A549 (cell line): ENCODE results near the gene PSMD5.

Experiments
- BCL3 ChIP-seq: fragments of >200 bp; sonication (Bioruptor Twin); formaldehyde crosslinking; IDR thresholded peaks from 3 replicates; pipeline ENCODE4 v1.6.1; 2016
- CBX8 ChIP-seq: fragments of 200-600 bp; sonication (generic); IDR thresholded peaks from 2 replicates; pipeline ENCODE4 v1.6.1; 2016
- CTCF ChIP-seq: fragments of >200 bp; sonication (Bioruptor Twin); formaldehyde crosslinking; IDR thresholded peaks from 3 replicates; pipeline ENCODE4 v1.5.1; 2016
- ELK1 ChIP-seq: fragments of 150-350 bp; IDR thresholded peaks from 2 replicates; pipeline ENCODE4 v1.6.1; 2014; ENCODE audit warnings: low read depth, mild to moderate bottlenecking, low read length
- ESRRA ChIP-seq: fragments of 150-350 bp; IDR thresholded peaks from 2 replicates; pipeline ENCODE4 v1.6.1; 2014; ENCODE audit warnings: mild to moderate bottlenecking, low read length, borderline replicate concordance
- FOSL2 ChIP-seq, 2 experiments: fragments of 450-650 bp in 1 of 2; fragments of >200 bp in 1 of 2; sonication (Bioruptor Twin) in 1 of 2; formaldehyde crosslinking; IDR thresholded peaks; 2 replicates each; pipeline versions ENCODE4 v1.5.0 to v1.6.1; 2016 to 2020; ENCODE audit warnings: mild to moderate bottlenecking in 1 of 2, moderate library complexity in 1 of 2
- HDAC2 ChIP-seq: fragments of 200-600 bp; sonication (generic); IDR thresholded peaks from 2 replicates; pipeline ENCODE4 v1.6.1; 2016
- POLR2A ChIP-seq: IDR thresholded peaks from 2 replicates; pipeline ENCODE4 v1.6.1; 2012; ENCODE audit warnings: mild to moderate bottlenecking, low read length
- POLR2AphosphoS2 ChIP-seq: conservative IDR thresholded peaks from 2 replicates; pipeline ENCODE4 v1.6.1; 2012; ENCODE audit warnings: low read length, improper control_type of control experiment, inconsistent platforms
- RAD21 ChIP-seq, 2 experiments: fragments of >200 bp in 1 of 2; sonication (Bioruptor Twin) in 1 of 2; formaldehyde crosslinking in 1 of 2; IDR thresholded peaks in 1 of 2; conservative IDR thresholded peaks in 1 of 2; 2 replicates in 1 of 2; 3 replicates in 1 of 2; pipeline ENCODE4 v1.6.1; 2012 to 2018; ENCODE audit warnings: inconsistent platforms in 1 of 2
- REST ChIP-seq: fragments of 200-600 bp; sonication (generic); IDR thresholded peaks from 2 replicates; pipeline ENCODE4 v1.6.1; 2016; ENCODE audit warnings: antibody characterized with exemption, mild to moderate bottlenecking, moderate library complexity
- RFX5 ChIP-seq: fragments of 450-650 bp; IDR thresholded peaks from 2 replicates; pipeline ENCODE4 v1.7.1; 2014; ENCODE audit warnings: antibody characterized with exemption, mild to moderate bottlenecking, moderate library complexity
- SMC3 ChIP-seq: fragments of >200 bp; sonication (Bioruptor Twin); formaldehyde crosslinking; IDR thresholded peaks from 3 replicates; pipeline ENCODE4 v1.6.1; 2018; ENCODE audit warnings: inconsistent platforms
- SREBF2 ChIP-seq: fragments of 450-650 bp; IDR thresholded peaks from 2 replicates; pipeline ENCODE4 v1.6.1; 2014; ENCODE audit warnings: mild to moderate bottlenecking, moderate library complexity

- TF ChIP-seq ESRRA (no peak), HDAC2 (no peak), FOSL2 (IDR thresholded peaks at IDR 0.05) (no peak), FOSL2 (CRISPR knock-in tag; IDR thresholded peaks at IDR 0.05) (no peak), CTCF (no peak), RAD21 (conservative IDR thresholded peaks at IDR 0.05 in 1 of 2, IDR thresholded peaks at IDR 0.05 in 1 of 2) (no peak), REST (no peak), POLR2A (peak; percentile 46), CBX8 (no peak), SMC3 (no peak), BCL3 (peak; percentile 48; the same call in 2 of the 3 replicates), POLR2AphosphoS2 (no peak), SREBF2 (no peak), ELK1 (no peak), RFX5 (no peak)
These were observed 25.6 kb upstream of the PSMD5 start for GRCh38 chr9:120868339-120868675.
